Adrenal gland (tissue), 5 donors: ENCODE data around the gene IPO11.

Experiments
- POLR2A ChIP-seq, 2 donors: fragments of 450-650 bp; IDR thresholded peaks; one replicate each; pipeline ENCODE4 v1.6.1; 2017; ENCODE audit warnings: antibody characterized with exemption in 2 of 2, mild to moderate bottlenecking in 2 of 2, moderate library complexity in 1 of 2
- TF ChIP-seq, protein P1 (sequence below), 6 experiments: fragments of 450-650 bp in 4 of 6; fragments of 200-600 bp in 2 of 6; sonication (generic) in 1 of 6; IDR thresholded peaks; 1 replicate in 5 of 6; 2 replicates in 1 of 6; pipeline versions ENCODE4 v1.5.1 to v1.8.0; 2016 to 2021; ENCODE audit warnings: antibody characterized with exemption in 6 of 6, mild to moderate bottlenecking in 2 of 6, moderate library complexity in 1 of 6
- donor health status: DM: no; HTN: no; CAD: no.

DNA sequence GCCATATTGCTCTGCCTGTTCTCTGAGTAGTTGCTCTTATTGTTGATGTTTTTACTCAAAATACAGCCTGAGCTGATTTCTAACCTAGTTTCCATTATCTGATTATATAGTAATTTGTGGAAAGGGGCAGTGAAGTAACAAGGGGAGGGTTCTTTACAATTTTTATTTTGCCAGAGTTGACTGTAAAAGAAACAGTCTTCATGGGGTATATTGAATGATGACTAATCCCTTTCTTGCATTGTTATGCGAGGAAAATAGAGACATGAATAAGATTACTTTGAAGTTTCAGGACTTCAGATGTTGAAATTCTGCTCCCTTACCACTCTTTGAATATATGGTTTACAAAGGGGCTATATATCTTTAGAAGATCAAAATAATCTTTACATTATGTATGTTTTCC, 156.9 kb downstream of the IPO11 start:
- TF ChIP-seq, protein P1, sequence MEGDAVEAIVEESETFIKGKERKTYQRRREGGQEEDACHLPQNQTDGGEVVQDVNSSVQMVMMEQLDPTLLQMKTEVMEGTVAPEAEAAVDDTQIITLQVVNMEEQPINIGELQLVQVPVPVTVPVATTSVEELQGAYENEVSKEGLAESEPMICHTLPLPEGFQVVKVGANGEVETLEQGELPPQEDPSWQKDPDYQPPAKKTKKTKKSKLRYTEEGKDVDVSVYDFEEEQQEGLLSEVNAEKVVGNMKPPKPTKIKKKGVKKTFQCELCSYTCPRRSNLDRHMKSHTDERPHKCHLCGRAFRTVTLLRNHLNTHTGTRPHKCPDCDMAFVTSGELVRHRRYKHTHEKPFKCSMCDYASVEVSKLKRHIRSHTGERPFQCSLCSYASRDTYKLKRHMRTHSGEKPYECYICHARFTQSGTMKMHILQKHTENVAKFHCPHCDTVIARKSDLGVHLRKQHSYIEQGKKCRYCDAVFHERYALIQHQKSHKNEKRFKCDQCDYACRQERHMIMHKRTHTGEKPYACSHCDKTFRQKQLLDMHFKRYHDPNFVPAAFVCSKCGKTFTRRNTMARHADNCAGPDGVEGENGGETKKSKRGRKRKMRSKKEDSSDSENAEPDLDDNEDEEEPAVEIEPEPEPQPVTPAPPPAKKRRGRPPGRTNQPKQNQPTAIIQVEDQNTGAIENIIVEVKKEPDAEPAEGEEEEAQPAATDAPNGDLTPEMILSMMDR (IDR thresholded peaks at IDR 0.05): no peak
- TF ChIP-seq POLR2A (IDR thresholded peaks at IDR 0.05): no peak
